GM21786 (cell line): ENCODE results near the gene FAM117B.
A peak's percentile ranks its signal among the peaks of the same experiment; 100 is the strongest.
"Not testable (repeated sequence)": the region's sequence is repeated elsewhere in the genome, so short reads cannot be mapped to it uniquely, and the experiment has no call there.

Source experiments
- ATAC-seq: cut with Tn5 transposase; IDR thresholded peaks from one replicate; pipeline ENCODE4 v1.9.1; 2021; ENCODE audit not compliant: unreplicated experiment

The FAM117B gene

DNA sequence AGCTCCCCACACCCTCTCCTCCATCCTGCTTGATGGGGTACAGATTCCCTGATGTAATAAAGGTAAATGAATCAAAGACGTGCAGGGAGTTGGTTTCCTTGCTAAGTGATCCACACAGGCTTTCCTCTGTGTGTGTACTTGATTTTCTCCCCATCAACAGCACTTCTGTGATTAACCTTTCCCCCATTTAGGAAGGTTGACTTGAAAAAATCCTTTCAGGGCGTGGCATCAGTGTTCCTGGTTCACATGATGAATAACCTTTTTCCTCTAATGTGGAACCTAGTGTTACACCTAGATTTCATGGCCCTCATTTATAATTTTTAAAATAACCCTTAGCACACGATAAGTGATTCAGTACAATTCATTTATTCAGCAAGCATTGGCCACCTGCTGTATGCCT, 121.8 kb downstream of the FAM117B start:
- ATAC-seq = no peak

GRCh38 chr2:202757339-202757738, 122.6 kb downstream of the FAM117B start:
- ATAC-seq = no peak

- no peak for ATAC-seq
Observed at GRCh38 chr2:202758128-202758527, 123.4 kb downstream of the FAM117B start.

GRCh38 chr2:202758604-202759003, 123.8 kb downstream of the FAM117B start:
- ATAC-seq = no peak

GRCh38 chr2:202760848-202761247, 126.1 kb downstream of the FAM117B start:
- no peak for ATAC-seq

DNA sequence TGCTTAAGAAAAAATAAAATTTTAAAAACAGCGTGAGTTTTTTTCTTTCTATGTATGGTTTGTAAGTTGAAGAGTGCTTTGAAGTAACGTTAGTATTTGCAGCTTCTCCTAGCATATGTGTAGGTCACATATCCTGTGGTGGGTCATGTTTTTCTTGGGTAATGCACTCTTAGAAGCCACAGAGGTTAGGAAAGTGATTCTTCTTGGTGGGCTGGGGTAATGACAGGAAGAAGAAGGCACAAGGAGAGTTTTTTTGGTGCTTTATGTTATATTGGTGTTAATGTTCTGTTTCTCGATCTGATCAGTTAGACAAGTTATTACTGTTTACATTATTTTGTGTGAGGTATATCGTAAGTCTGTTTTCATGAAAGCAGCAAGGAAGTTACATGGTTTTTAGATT, 127.8 kb downstream of the FAM117B start:
- ATAC-seq = no peak

GRCh38 chr2:202763916-202764315, 129.1 kb downstream of the FAM117B start:
- no peak for ATAC-seq

DNA sequence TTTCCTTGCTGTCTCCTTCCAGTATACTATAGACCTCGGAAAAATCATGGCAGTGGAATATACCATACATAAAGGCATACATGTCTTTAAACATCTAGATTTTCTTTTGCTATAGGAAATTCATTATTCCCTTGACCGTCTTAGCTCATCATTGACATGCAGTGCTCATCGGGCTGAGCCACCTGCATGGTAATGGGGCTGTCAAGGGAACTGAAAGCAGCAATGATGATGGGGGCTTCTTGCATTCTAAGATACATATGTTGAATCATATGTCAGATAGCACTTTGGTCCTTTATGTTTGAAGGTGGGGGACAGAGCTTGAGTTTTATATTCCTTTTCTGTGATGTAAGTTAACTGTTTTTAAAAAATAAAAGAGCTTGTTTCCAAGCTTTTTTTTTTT, 130.2 kb downstream of the FAM117B start:
- ATAC-seq = no peak

DNA sequence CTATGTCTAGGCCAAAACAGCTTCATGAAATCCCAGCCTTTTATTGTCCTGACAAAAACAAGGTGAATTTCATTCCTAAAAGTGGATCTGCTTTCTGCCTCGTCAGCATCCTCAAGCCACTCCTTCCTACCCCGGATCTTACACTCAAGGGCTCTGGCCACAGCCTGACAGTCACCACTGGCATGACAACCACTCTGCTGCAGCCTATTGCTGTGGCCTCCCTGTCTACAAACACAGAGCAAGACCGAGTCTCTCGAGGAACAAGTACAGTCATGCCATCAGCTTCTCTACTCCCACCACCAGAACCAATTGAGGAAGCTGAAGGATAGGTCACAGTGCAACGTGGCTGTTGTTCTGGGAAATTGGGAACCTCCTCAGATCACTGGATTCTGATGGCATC, 130.7 kb downstream of the FAM117B start:
- ATAC-seq = no peak

DNA sequence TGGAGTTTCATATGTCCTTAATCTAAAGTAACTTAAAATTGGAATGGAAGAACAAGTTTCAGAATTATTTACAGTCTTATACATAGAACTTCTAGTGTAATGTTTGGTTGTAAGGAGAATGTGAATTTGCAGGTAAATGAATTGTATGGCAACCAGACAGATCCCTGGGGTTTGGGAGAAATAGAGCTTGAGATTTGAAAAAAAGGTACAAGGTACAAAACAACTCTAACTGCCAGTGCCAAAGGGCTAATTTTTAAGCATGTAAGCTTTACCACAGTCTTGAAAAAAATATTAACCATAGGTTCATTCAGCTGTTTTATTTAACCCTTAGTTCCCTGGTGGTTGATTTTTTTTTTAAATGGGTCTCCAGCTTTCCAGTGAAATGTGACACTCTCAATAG, 133.5 kb downstream of the FAM117B start:
- no peak for ATAC-seq

DNA sequence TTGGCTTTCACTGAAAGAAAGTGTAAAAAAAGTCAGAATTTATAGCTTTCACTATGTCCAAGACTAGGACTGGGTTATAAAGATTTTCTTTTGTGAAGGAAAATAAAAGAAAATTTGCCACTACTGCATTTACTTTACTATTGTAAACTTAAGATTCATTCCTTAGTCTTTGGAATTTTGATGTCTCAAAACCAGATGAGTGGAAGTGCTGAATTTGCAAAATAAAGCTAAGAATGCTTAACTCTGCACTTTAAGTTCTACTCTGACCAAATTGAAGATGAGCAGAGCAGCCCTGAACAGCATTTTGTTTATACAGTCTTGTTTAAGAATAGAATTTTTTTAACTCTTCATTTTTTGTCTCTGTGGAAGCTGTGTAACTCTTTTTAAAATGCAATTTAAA, 134.4 kb downstream of the FAM117B start:
- ATAC-seq = no peak

- no peak for ATAC-seq
Observed at GRCh38 chr2:202771336-202771735, 136.6 kb downstream of the FAM117B start.

GRCh38 chr2:202771741-202772460, 137.1 kb downstream of the FAM117B start:
- ATAC-seq = no peak

GRCh38 chr2:202773301-202773973, 138.7 kb downstream of the FAM117B start:
- no peak for ATAC-seq

- no peak for ATAC-seq
Observed at GRCh38 chr2:202774104-202774503, 139.3 kb downstream of the FAM117B start.

- ATAC-seq = no peak
Observed at GRCh38 chr2:202778217-202778616, 143.4 kb downstream of the FAM117B start.

DNA sequence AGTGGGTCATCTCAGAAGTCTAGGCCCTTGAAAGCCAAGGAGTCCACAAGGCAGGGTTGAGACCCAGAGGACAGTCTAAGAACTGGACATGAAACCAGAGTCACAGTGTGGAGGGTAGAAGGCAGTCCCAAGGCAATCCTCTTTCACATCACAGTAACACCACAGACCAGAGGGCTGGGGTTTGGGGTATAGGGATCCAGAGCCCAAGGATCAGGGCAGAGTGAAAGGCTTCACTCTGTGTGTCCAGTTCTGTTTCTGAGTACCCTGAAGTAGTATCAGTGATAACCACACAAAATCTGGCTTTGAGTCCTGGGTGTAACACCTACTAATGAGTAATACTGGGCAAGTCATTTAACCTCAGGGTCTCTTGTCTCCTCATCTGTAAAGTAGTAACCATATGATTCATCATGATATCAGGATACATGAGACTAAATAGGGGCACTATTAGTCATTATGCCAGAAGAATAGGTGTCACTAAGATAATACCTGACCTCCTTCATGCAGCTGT, 145.8 kb downstream of the FAM117B start:
- peak; percentile 95 for ATAC-seq

DNA sequence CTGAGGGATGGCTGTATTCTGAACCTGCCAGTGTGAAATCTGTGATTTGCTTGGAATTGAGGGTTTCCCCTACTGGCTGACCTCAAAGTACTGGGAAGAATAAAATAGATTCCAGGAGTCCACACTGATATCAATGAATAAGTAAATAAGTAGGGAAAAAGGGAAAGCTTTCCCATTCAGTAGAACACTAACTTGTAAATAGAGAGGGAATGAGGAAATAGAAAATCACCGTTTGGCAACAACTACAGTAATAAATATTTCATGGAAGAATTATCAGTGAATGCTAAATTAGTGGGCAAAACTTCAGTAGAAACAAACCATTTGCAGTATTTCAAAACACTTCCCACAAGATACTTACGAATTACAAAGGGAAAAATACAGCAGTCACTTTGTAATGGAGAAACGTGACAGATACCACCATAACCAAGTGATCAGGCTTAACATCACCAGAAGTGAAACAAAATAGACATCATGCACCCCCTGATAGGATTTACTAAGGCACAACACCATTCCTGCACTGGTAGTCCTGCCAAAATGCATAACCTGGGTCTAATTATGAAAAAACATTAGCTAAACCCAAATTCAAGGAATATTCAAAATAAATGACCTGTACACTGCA, 148.3 kb downstream of the FAM117B start:
- ATAC-seq = no peak

DNA sequence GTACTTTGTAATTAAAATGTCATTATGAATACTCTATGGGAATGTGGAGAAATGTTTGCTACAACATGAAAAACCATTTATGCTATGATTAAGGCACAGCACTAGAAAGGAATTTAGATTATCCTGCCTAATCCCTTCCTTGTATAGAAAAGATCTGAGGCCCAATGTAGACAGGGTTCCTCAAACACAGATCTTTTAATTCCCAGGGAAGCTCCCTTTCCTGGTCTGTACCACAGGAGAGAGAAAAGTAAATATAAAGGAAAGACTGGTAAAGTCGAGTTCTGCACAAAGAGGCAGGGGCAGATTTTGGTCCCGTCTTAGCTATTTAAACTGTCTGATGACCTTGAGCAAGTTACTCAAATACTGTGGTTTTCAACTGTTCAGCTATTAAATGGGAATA, 152.1 kb downstream of the FAM117B start:
- no peak for ATAC-seq

- ATAC-seq = no peak
Observed at GRCh38 chr2:202790676-202791075, 155.9 kb downstream of the FAM117B start.

GRCh38 chr2:202797944-202798343, 163.2 kb downstream of the FAM117B start:
- no peak for ATAC-seq

- not testable (repeated sequence) for ATAC-seq
Observed at GRCh38 chr2:202805911-202806310, 171.1 kb downstream of the FAM117B start.
